GM12878 (cell line): ENCODE measurements around the gene PDPN. TPM values are rescaled to one million over a fixed set of nuclear protein-coding genes. Genes with fewer than 3 reads are reported as not detected.

Source experiments
- ESRRA ChIP-seq: IDR thresholded peaks from 2 replicates; pipeline ENCODE4 v1.6.1; 2012; ENCODE audit warnings: mild to moderate bottlenecking, low read length, improper control_type of control experiment
- GABPA ChIP-seq: IDR thresholded peaks from 2 replicates; pipeline ENCODE4 v1.6.1; 2014; ENCODE audit warnings: antibody characterized with exemption, low read depth, mild to moderate bottlenecking, inconsistent platforms
- HDAC6 ChIP-seq: fragments of 200-600 bp; sonication (generic); IDR thresholded peaks from one replicate; pipeline ENCODE4 v1.8.0; 2017; ENCODE audit warnings: antibody characterized with exemption; ENCODE audit not compliant: unreplicated experiment
- MLLT1 ChIP-seq: fragments of 450-650 bp; IDR thresholded peaks from 2 replicates; pipeline ENCODE4 v1.6.1; 2016; ENCODE audit warnings: mild to moderate bottlenecking
- MXI1 ChIP-seq: fragments of 150-350 bp; IDR thresholded peaks from 2 replicates; pipeline ENCODE4 v1.6.1; 2011; ENCODE audit warnings: low read depth, mild to moderate bottlenecking, inconsistent platforms, low read length, improper control_type of control experiment
- NBN ChIP-seq: fragments of 450-650 bp; IDR thresholded peaks from 2 replicates; pipeline ENCODE4 v1.6.1; 2016
- NFYA ChIP-seq: IDR thresholded peaks from 2 replicates; pipeline ENCODE4 v1.6.1; 2011; ENCODE audit warnings: low read depth, mild to moderate bottlenecking, low read length, improper control_type of control experiment, borderline replicate concordance
- STAT3 ChIP-seq: IDR thresholded peaks from 2 replicates; pipeline ENCODE4 v1.6.1; 2011; ENCODE audit warnings: low read depth, low read length, improper control_type of control experiment
- polyA plus RNA-seq, 11 experiments: library from polyadenylated mRNA; depleted of rRNA in 4 of 11; unstranded in 6 of 11; stranded (reverse) in 5 of 11; fragments of >200 nt; fragmentation: Nextera tagmentation in 4 of 11; fragmentation: Illumina TruSeq in 1 of 11; extraction: Ambion mirVana in 4 of 11; extraction: Trizol in 1 of 11; gene quantifications; 1 replicate in 1 of 11; 2 replicates in 10 of 11; pipeline versions ENCODE4 v1.2.1 to v1.2.3, GENCODE V29; 2011 to 2016; ENCODE audit warnings: inconsistent platforms in 2 of 11, missing spikeins in 2 of 11, low read depth in 1 of 11
- total RNA-seq, 4 experiments: library from RNA; depleted of rRNA in 3 of 4; stranded (reverse); fragments of >200 nt in 3 of 4; fragmentation: Illumina TruSeq in 1 of 4; extraction: Trizol in 1 of 4; gene quantifications; 2 replicates each; pipeline versions ENCODE4 v1.2.1 to v1.2.3, GENCODE V29; 2013 to 2021
- TF ChIP-seq, protein P1 (sequence below): IDR thresholded peaks from 2 replicates; pipeline ENCODE4 v1.6.1; 2011; ENCODE audit warnings: borderline replicate concordance, low read depth, mild to moderate bottlenecking, moderate library complexity, low read length; ENCODE audit not compliant: insufficient read depth, poor library complexity, severe bottlenecking
- TF ChIP-seq, protein P2 (sequence below): fragments of 450-650 bp; formaldehyde crosslinking; IDR thresholded peaks from 2 replicates; pipeline ENCODE4 v1.5.0; 2022; ENCODE audit warnings: mild to moderate bottlenecking, missing genetic modification characterization

PDPN gene
- total and polyA plus RNA-seq, 10 of the 15 experiments (the other 5 are each of a cell fraction or from before 2014, with no cell fraction given): 0.21 TPM; not detected in 9

- TF ChIP-seq, protein P1, sequence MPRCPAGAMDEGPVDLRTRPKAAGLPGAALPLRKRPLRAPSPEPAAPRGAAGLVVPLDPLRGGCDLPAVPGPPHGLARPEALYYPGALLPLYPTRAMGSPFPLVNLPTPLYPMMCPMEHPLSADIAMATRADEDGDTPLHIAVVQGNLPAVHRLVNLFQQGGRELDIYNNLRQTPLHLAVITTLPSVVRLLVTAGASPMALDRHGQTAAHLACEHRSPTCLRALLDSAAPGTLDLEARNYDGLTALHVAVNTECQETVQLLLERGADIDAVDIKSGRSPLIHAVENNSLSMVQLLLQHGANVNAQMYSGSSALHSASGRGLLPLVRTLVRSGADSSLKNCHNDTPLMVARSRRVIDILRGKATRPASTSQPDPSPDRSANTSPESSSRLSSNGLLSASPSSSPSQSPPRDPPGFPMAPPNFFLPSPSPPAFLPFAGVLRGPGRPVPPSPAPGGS: no peak
- TF ChIP-seq ESRRA: no peak
- no peak for TF ChIP-seq MLLT1
- TF ChIP-seq NFYA: no peak
- TF ChIP-seq NBN: no peak
- TF ChIP-seq HDAC6: no peak
- TF ChIP-seq GABPA: no peak
- TF ChIP-seq, protein P2, sequence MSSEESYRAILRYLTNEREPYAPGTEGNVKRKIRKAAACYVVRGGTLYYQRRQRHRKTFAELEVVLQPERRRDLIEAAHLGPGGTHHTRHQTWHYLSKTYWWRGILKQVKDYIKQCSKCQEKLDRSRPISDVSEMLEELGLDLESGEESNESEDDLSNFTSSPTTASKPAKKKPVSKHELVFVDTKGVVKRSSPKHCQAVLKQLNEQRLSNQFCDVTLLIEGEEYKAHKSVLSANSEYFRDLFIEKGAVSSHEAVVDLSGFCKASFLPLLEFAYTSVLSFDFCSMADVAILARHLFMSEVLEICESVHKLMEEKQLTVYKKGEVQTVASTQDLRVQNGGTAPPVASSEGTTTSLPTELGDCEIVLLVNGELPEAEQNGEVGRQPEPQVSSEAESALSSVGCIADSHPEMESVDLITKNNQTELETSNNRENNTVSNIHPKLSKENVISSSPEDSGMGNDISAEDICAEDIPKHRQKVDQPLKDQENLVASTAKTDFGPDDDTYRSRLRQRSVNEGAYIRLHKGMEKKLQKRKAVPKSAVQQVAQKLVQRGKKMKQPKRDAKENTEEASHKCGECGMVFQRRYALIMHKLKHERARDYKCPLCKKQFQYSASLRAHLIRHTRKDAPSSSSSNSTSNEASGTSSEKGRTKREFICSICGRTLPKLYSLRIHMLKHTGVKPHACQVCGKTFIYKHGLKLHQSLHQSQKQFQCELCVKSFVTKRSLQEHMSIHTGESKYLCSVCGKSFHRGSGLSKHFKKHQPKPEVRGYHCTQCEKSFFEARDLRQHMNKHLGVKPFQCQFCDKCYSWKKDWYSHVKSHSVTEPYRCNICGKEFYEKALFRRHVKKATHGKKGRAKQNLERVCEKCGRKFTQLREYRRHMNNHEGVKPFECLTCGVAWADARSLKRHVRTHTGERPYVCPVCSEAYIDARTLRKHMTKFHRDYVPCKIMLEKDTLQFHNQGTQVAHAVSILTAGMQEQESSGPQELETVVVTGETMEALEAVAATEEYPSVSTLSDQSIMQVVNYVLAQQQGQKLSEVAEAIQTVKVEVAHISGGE (CRISPR knock-in tag): no peak
- TF ChIP-seq STAT3: no peak
- TF ChIP-seq MXI1: no peak
- TF ChIP-seq, all 136 proteins: peak for 0
Measured at GRCh38 chr1:13544221-13544556, 39.4 kb upstream of the PDPN start (continued).
